Transverse colon (tissue), 4 donors: ENCODE measurements around the gene CCDC88A.

ENCODE experiments used
- CTCF ChIP-seq, 5 experiments: fragments of 200-600 bp in 3 of 5; fragments of 450-650 bp in 2 of 5; sonication (generic) in 3 of 5; IDR thresholded peaks; 1 replicate in 2 of 5; 2 replicates in 3 of 5; pipeline ENCODE4 v1.5.1; 2016 to 2017; ENCODE audit warnings: antibody characterized with exemption in 5 of 5, inconsistent platforms in 3 of 5, mild to moderate bottlenecking in 2 of 5, moderate library complexity in 1 of 5
- EP300 ChIP-seq: sonication (generic); formaldehyde crosslinking; IDR thresholded peaks from one replicate; pipeline ENCODE4 v1.6.1; 2017; ENCODE audit warnings: antibody characterized with exemption, low read depth
- POLR2A ChIP-seq: fragments of 450-650 bp; IDR thresholded peaks from one replicate; pipeline ENCODE4 v1.6.1; 2016; ENCODE audit warnings: antibody characterized with exemption, mild to moderate bottlenecking, moderate library complexity
- POLR2AphosphoS5 ChIP-seq, 3 donors: sonication (generic); formaldehyde crosslinking; IDR thresholded peaks; one replicate each; pipeline ENCODE4 v1.6.1; 2016; ENCODE audit warnings: antibody characterized with exemption in 3 of 3

GRCh38 chr2:55370208-55370607 is 49.4 kb downstream of the CCDC88A start:
- TF ChIP-seq CTCF (IDR thresholded peaks at IDR 0.05) (no peak), EP300 (no peak), POLR2AphosphoS5 (IDR thresholded peaks at IDR 0.05) (no peak), POLR2A (no peak)
